K562 (cell line): ENCODE measurements around the gene SELENOO. TPM values are rescaled to one million over a fixed set of nuclear protein-coding genes. Genes with fewer than 3 reads are reported as not detected.

Source experiments
- ATAC-seq: fragments of 200-7000 bp; cut with Tn5 transposase; 3 replicates; pipeline ENCODE4 v1.9.1; 2020; ENCODE audit warnings: moderate library complexity
- BruUV-seq: library from RNA; stranded (reverse); fragments of 400-500 nt; replicated peaks from 2 replicates; lab custom pipeline; 2021; lab: Mats Ljungman, UMichigan
- CTCF ChIA-PET: fragments of 300-600 bp; formaldehyde crosslinking; extraction: SDS; loops from one replicate; lab custom pipeline; 2021; ENCODE audit warnings: low intra/inter-chr PET ratio; lab: Yijun Ruan, JAX
- POLR2A ChIA-PET: fragments of 300-600, 350-650 bp; sonication (Branson Sonifier 250); formaldehyde crosslinking; extraction: SDS; loops from one replicate; lab custom pipeline; 2021; ENCODE audit warnings: antibody characterized with exemption, inconsistent platforms; lab: Yijun Ruan, JAX
- DNase-seq, 4 experiments: peaks; one replicate each; pipeline versions ENCODE4 v3.0.0 to v3.0.0-alpha.2; 2011 to 2018; ENCODE audit warnings: low spot score in 3 of 4, mixed read lengths in 3 of 4; ENCODE audit errors: extremely low read depth in 1 of 4
- FAIRE-seq: peaks from 2 replicates; lab custom pipeline; 2011; peaks lifted over from hg19 to GRCh38; lab: Jason Lieb, UNC
- H2AFZ ChIP-seq: 2 replicates; pipeline ENCODE4 v1.6.0; 2011; ENCODE audit warnings: low read depth, low read length, control low read depth, inconsistent platforms
- H3K27ac ChIP-seq: fragments of 200-600 bp; 3 replicates; pipeline ENCODE4 v1.8.0; 2011; ENCODE audit warnings: low read depth, mild to moderate bottlenecking, control low read depth, inconsistent platforms, low read length, moderate library complexity, mixed read lengths; ENCODE audit errors: extremely low read depth
- H3K27me3 ChIP-seq, 2 experiments: fragments of 300-600 bp in 1 of 2; 2 replicates in 1 of 2; 3 replicates in 1 of 2; pipeline versions ENCODE4 v1.6.0 to v1.8.0; 2011; ENCODE audit warnings: inconsistent platforms in 2 of 2, low read length in 2 of 2, mild to moderate bottlenecking in 1 of 2, mixed read lengths in 1 of 2, moderate library complexity in 1 of 2; ENCODE audit not compliant: control insufficient read depth in 2 of 2, insufficient read depth in 2 of 2
- H3K36me3 ChIP-seq: fragments of 300-600 bp; 3 replicates; pipeline ENCODE4 v1.8.0; 2011; ENCODE audit warnings: mild to moderate bottlenecking, low read length, inconsistent platforms; ENCODE audit not compliant: control insufficient read depth, insufficient read depth
- H3K4me1 ChIP-seq, 2 experiments: fragments of 200-600 bp in 1 of 2; replicated peaks in 1 of 2; 2 replicates in 1 of 2; 3 replicates in 1 of 2; pipeline versions ENCODE4 v1.5.1 to v1.8.0; 2011; ENCODE audit warnings: inconsistent platforms in 2 of 2, low read length in 2 of 2, mild to moderate bottlenecking in 1 of 2, mixed read lengths in 1 of 2, moderate library complexity in 1 of 2; ENCODE audit not compliant: control insufficient read depth in 2 of 2, insufficient read depth in 2 of 2
- H3K4me2 ChIP-seq: 2 replicates; pipeline ENCODE4 v1.6.1; 2011; ENCODE audit warnings: low read length, control low read depth, inconsistent platforms, mixed read lengths; ENCODE audit not compliant: insufficient read depth
- H3K4me3 ChIP-seq: fragments of 200-600 bp; sonication (generic), shearing (Covaris generic); 2 replicates; pipeline ENCODE4 v1.5.1; 2016; ENCODE audit warnings: control low read depth, inconsistent platforms
- H3K79me2 ChIP-seq: fragments of 200-600 bp; 3 replicates; pipeline ENCODE4 v1.8.0; 2011; ENCODE audit warnings: low read length, inconsistent platforms; ENCODE audit not compliant: control insufficient read depth, insufficient read depth
- H3K9ac ChIP-seq, 2 experiments: 2 replicates each; pipeline versions ENCODE4 v1.6.0 to v1.6.1; 2011; ENCODE audit warnings: low read depth in 2 of 2, low read length in 2 of 2, control low read depth in 1 of 2, inconsistent platforms in 1 of 2, mild to moderate bottlenecking in 1 of 2, mixed read lengths in 1 of 2; ENCODE audit not compliant: insufficient read depth in 1 of 2
- H3K9me1 ChIP-seq: one replicate; pipeline ENCODE4 v1.6.0; 2011; ENCODE audit warnings: inconsistent platforms, mild to moderate bottlenecking, low read length, moderate library complexity; ENCODE audit not compliant: control insufficient read depth, insufficient read depth
- H3K9me3 ChIP-seq: replicated peaks from 2 replicates; pipeline ENCODE4 v1.5.1; 2011; ENCODE audit warnings: low read depth, low read length, inconsistent platforms; ENCODE audit not compliant: control insufficient read depth, insufficient read depth
- H4K20me1 ChIP-seq: replicated peaks from 2 replicates; pipeline ENCODE4 v1.6.1; 2011; ENCODE audit warnings: low read length, inconsistent platforms, mixed read lengths; ENCODE audit not compliant: control insufficient read depth, insufficient read depth
- POLR2G ChIP-seq: fragments of 200-400 bp; formaldehyde crosslinking; IDR thresholded peaks from 2 replicates; pipeline ENCODE4 v1.6.1; 2017; ENCODE audit warnings: low read depth, mild to moderate bottlenecking, antibody characterized with exemption, low read length, moderate library complexity
- RBFOX2 ChIP-seq: fragments of 200-400 bp; formaldehyde crosslinking; IDR thresholded peaks from 2 replicates; pipeline ENCODE4 v1.6.1; 2017; ENCODE audit warnings: low read depth, mild to moderate bottlenecking, low read length, moderate library complexity
- ZNF318 ChIP-seq, 2 experiments: fragments of 450-650 bp; IDR thresholded peaks; 2 replicates each; pipeline ENCODE4 v1.6.1; 2016; ENCODE audit warnings: mild to moderate bottlenecking in 2 of 2, borderline replicate concordance in 1 of 2, low read depth in 1 of 2, moderate library complexity in 1 of 2
- ZNF586 ChIP-seq: fragments of 450-650 bp; formaldehyde crosslinking; conservative IDR thresholded peaks from 2 replicates; pipeline ENCODE4 v1.4.0; 2020; ENCODE audit warnings: mild to moderate bottlenecking, moderate library complexity
- WGBS: fragments of 100-300 bp; shearing (Covaris generic); methylation state at CpG from one replicate; pipeline ENCODE4 v1.1.6; 2016; ENCODE audit warnings: low coverage, mixed read lengths; ENCODE audit not compliant: insufficient coverage; ENCODE audit errors: missing lambda C conversion rate; 5-methylcytosine and 5-hydroxymethylcytosine counted together
- in situ Hi-C: fragments of 300-500 bp; cut with MboI; formaldehyde crosslinking; loops from 4 replicates; pipeline ENCODE4 v1.15.0; 2018; ENCODE audit warnings: inconsistent platforms, mixed read lengths
- intact Hi-C: fragments of 100-400 bp; cut with micrococcal nuclease; formaldehyde crosslinking; loops from 2 replicates; pipeline ENCODE4 v1.14.2; 2022
- polyA plus RNA-seq, 8 experiments: library from polyadenylated mRNA; depleted of rRNA in 4 of 8; stranded (reverse) in 5 of 8; unstranded in 3 of 8; fragments of >200 nt; fragmentation: Nextera tagmentation in 2 of 8; fragmentation: Illumina TruSeq in 1 of 8; extraction: Ambion mirVana in 2 of 8; extraction: Trizol in 1 of 8; gene quantifications; 2 replicates each; pipeline versions ENCODE4 v1.2.1 to v1.2.3, GENCODE V29; 2011 to 2014; ENCODE audit warnings: inconsistent platforms in 1 of 8, missing spikeins in 1 of 8
- total RNA-seq, 7 experiments: library from RNA; depleted of rRNA in 6 of 7; stranded (reverse); fragments of >200 nt in 6 of 7; fragmentation: Illumina TruSeq in 2 of 7; extraction: Trizol in 2 of 7; gene quantifications; 2 replicates each; pipeline versions ENCODE4 v1.2.1 to v1.2.3, GENCODE V29; 2011 to 2021; ENCODE audit warnings: low replicate concordance in 1 of 7

The SELENOO gene
- total and polyA plus RNA-seq, 9 of the 15 experiments (the other 6 are each of a cell fraction or from before 2014, with no cell fraction given): 0.37 to 24.9 (median 8.3) TPM

DNA sequence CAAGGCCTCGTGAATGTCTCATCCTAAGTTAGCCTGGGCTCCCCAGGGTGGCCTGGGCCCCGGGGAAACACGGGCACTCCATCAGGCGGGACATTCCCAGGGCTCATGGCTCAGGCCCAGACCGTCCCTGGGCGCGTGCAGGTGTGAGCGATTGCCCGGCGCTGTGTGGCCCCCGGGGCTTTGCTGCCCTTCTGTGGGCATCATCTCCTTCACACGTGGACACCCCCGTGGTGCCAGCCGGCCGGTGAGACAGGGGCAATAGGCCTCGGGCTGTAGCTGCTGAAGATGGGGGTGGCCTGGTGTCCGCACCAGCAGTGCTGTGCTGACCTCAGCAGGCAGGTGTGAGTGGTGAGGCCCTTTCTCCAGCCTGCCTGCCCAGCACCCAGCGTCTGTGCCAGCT lies 4.6 kb upstream of the SELENOO start:
- Histone ChIP-seq H3K27ac (no peak overlapping the region), H3K9ac (peak overlapping the region in 1 of 2 experiments; percentile 17; a peak in 1 of 4 replicates), H3K27me3 (no peaks in the 10 kb centered on the region), H3K4me1 (peaks cover 1 to 55% of the 10 kb centered on the region in 2 experiments; a peak in 4 of 5 replicates), H3K36me3 (peaks cover 62% of the 10 kb centered on the region; the same call in 2 of the 3 replicates), H3K4me2 (no peak overlapping the region), H3K9me3 (no peaks in the 10 kb centered on the region), H4K20me1 (no peaks in the 10 kb centered on the region; the same call in 1 of the 2 replicates), H3K79me2 (peaks cover 22% of the 10 kb centered on the region), H2AFZ (no peak overlapping the region), H3K9me1 (no peaks in the 10 kb centered on the region), H3K4me3 (no peak overlapping the region)
- no peak for DNase-seq
- no TSS peak for BruUV-seq
- in situ Hi-C loops: no loop called here
- FAIRE-seq: no peak
- 94% methylated on average over 8 of the region's 18 CpGs for WGBS
- POLR2A ChIA-PET: no interaction called here
- intact Hi-C loops: no loop called here
- CTCF ChIA-PET: no interaction called here
- no peak for ATAC-seq
- TF ChIP-seq ZNF586 (CRISPR knock-in tag): no peak
- TF ChIP-seq POLR2G: peak; percentile 56

DNA sequence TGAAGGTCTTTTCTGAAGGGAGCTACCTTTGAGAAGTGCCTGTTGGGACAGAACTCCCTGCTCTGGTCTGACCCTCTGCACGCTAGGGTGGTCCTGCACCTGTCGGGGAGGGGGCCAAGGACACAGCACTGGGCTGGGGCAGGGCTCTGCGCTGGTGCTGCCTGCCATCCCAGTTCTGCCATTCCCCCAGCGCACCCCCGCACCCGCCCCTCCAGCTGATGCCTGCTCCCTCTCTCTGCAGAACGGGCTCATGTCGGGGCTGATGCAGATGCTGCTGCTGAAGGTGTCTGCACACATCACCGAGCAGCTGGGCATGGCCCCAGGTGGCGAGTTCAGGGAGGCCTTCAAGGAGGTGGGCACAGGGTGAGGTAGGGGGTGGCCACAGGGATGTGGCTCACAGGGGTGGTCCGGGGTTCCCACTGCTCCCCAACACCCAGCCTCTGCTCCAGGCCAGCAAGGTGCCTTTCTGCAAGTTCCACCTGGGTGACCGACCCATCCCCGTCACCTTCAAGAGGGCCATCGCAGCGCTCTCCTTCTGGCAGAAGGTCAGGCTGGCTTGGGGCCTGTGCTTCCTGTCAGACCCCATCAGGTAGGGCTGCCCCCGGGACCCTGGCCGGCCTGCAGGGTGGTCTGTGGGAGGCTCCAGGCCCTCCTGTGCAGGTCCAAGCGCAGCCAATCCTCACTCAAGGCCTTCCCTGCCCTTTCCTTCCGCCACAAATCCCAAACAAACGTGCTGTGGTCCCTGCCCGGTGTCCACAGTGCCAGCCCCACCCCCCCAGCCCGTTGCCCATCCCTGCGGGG lies 3.6 kb upstream of the SELENOO start:
- ChIA-PET CTCF (no interaction called here), POLR2A (no interaction called here)
- DNase-seq (no peak), FAIRE-seq (no peak), ATAC-seq (no peak)
- Histone ChIP-seq H3K9me3 (no peaks in the 10 kb centered on the region), H3K4me1 (peaks cover 4 to 59% of the 10 kb centered on the region in 2 experiments; a peak in 3 of 5 replicates), H3K36me3 (peaks cover 53% of the 10 kb centered on the region; the same call in 1 of the 3 replicates), H3K9me1 (no peaks in the 10 kb centered on the region), H3K4me2 (no peak overlapping the region), H2AFZ (no peak overlapping the region), H3K27ac (no peak overlapping the region), H3K79me2 (peaks cover 22% of the 10 kb centered on the region), H3K4me3 (no peak overlapping the region), H4K20me1 (no peaks in the 10 kb centered on the region; the same call in 1 of the 2 replicates), H3K27me3 (no peaks in the 10 kb centered on the region), H3K9ac (no peak overlapping the region; a peak in 1 of 4 replicates)
- in situ Hi-C loops: no loop called here
- no TSS peak for BruUV-seq
- intact Hi-C loops: no loop called here
- WGBS: 92% methylated on average over 4 of the region's 23 CpGs
- TF ChIP-seq ZNF318 (IDR thresholded peaks at IDR 0.05; ENCODE audit: borderline replicate concordance in 1 of 2, low read depth in 1 of 2): no peak
- peak; percentile 44; the same call in 1 of the 2 replicates for TF ChIP-seq POLR2G
- TF ChIP-seq RBFOX2: 0 out of 2 replicates have a peak, but pooled peaks have one; percentile 14
